DND-41 (cell line): Measurements from ENCODE around the gene AURKB.

Experiments
- CTCF ChIP-seq: IDR thresholded peaks from 2 replicates; pipeline ENCODE4 v1.5.1; 2012; ENCODE audit warnings: borderline replicate concordance, low read length, moderate library complexity, mild to moderate bottlenecking; ENCODE audit not compliant: poor library complexity, severe bottlenecking; ENCODE audit errors: extremely low read depth
- EZH2 ChIP-seq: IDR thresholded peaks from 3 replicates; pipeline ENCODE4 v1.6.1; 2012; ENCODE audit warnings: borderline replicate concordance, low read depth, mild to moderate bottlenecking, moderate library complexity, low read length, inconsistent platforms; ENCODE audit not compliant: severe bottlenecking

GRCh38 chr17:8223356-8224126 is 13.2 kb upstream of the AURKB start:
- TF ChIP-seq CTCF (peak; percentile 67), EZH2 (no peak)
